GM12872 (cell line): ENCODE data around the gene UMOD.

ENCODE experiments used
- CTCF ChIP-seq: IDR thresholded peaks from 3 replicates; pipeline ENCODE4 v1.5.1; 2011; ENCODE audit warnings: low read depth, mild to moderate bottlenecking, low read length, moderate library complexity; ENCODE audit not compliant: insufficient read depth

UMOD gene

DNA sequence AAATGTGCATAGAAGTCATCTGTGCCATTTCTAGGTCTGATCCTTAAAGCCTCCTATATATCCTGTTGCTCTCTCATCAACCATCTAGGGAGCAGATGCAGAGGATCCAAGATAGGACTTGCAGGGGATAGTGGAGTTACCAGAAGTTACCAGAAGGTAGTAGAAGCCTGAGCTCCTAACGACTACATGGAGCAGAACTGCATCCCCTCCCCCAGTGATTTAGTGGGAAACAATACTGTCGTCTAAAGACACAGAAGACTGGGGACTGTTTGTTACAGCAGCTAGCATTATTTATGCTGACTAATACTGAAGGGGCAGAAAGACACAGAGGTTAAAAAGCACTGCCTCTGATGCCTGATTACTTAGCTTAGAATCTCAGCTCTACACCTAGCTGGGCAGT, 41.0 kb downstream of the UMOD start:
- no peak for TF ChIP-seq CTCF

DNA sequence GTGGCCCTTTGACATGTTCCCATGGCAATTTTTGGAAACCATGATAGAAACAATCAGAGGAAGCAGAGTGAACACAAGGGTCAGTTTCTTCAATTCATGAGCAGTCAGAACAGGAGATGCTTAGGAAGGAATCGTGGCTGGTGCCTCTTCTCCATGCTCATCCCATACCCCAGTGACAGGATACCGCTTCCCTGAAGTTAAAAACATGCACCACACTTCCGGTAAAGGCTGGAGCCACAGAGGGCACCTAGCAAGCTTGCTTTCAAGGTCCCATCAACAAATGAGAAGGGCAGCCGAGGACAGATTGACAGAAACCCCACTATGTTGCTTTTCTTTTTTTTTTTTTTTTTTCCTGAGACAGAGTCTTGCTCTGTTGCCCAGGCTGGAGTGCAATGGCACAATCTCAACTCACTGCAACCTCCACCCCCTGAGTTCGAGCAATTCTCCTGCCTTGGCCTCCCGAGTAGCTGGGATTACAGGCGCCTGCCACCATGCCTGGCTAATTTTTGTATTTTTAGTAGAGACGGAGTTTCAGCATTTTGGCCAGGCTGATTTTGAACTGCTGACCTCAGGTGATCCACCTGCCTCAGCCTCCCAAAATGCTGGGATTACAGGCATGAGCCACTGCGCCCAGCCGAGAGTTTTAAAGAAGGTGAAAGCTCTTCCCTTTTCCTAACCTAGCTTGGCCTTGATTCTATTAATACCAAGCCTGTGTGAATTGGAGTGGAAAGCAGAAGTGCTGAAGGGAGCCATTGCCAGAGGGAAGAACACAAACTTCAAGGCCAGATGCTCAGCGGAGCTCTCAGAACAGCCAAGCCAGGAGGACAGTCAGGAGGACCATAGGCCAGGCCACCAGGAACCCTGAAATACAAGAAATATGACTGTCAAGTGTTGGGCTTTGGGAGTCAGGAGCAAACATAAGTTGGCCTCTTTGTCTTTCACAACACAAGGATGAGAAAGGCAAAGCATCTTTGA, 41.8 kb downstream of the UMOD start:
- TF ChIP-seq CTCF: no peak

- TF ChIP-seq CTCF: no peak
Observed at GRCh38 chr16:20309786-20310185, 42.7 kb downstream of the UMOD start.

DNA sequence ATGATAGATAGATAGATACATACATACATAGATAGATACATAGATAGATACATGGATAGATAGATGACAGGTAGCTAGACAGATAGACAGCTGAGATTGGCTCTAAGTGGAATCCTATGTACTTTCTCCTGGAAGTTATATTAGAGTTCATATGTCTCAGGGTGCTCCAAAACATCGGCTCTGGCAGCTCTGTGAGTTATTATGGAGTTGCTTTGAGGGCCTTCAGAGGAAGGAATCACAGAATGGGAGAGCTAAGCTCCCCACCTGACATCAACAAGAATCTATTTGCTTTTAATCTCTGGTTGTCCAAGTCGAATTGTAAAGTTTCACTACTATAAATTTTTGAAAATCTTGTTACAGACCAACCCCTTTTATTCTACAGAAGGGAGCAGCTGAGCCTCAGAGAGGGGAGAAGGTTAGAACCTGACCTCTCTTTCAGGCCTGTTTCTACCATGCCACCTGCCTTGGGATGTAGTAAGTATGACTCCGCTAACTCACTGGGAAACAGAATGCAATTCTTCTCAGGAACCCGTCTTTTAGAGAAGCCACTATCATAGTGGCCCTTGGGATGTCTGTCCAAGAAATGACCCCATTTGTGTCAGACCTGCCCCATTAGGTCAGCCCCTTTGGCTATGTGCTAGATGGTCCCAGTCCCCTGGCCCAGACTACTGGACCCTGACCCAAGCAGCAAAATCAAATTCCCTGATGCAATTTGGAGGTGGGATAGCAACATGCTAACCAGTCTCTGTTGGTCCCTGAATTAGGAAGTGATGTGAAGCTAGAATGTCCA, 43.5 kb downstream of the UMOD start:
- no peak for TF ChIP-seq CTCF

DNA sequence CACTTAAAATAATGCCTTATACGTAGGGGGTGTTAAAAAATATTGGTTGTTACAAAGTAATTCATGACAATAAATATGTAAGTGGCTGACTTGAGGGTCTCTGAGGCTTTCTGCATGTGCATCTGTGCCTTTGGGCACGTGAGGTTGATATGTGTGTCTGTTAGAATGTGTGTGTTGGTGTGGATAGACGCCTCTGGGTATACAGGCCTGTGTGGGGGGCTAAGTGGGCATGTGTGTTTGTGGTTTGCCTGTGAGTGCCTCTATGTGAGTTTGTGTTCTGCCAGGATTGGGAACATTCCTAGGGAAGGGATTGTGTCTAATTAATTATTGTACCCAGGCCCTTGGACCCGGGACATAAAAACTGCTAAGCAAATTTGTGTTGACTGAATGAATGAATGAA, 44.2 kb downstream of the UMOD start:
- TF ChIP-seq CTCF: no peak

DNA sequence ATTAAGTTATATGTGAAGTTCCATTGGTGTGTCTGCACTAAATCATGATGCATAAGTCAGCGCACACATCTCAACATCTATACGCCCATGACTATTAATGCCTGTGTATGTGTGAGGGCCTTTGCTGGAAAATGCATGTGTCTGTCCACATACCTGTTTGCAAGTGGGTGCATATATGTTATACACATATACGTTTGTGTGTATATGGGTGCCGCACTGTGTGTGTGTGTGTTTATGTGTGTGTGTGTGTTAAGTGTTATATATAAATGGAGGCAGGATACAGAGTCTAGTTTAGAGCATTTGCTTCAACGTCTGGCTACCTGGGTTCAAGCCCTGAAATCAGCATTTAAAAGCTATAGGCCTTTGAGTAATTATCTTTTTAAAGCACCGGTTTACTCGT, 44.7 kb downstream of the UMOD start:
- TF ChIP-seq CTCF: no peak

GRCh38 chr16:20307240-20307671, 45.3 kb downstream of the UMOD start:
- no peak for TF ChIP-seq CTCF
